IPS DF 6.9 (cell line): Measurements from ENCODE around the gene SPATA32.
"Not testable (repeated sequence)": the region's sequence is repeated elsewhere in the genome, so short reads cannot be mapped to it uniquely, and the experiment has no call there.

Experiments
- DNase-seq: peaks from one replicate; pipeline ENCODE4 v3.0.0-alpha.2; 2013; ENCODE audit warnings: low read depth, low spot score
- H3K27ac ChIP-seq: one replicate; pipeline ENCODE4 v1.5.1; 2013; ENCODE audit warnings: low read length, control low read depth
- H3K27me3 ChIP-seq: 2 replicates; pipeline ENCODE4 v1.6.1; 2013; ENCODE audit warnings: mild to moderate bottlenecking, low read length; ENCODE audit not compliant: control insufficient read depth, insufficient read depth
- H3K36me3 ChIP-seq: 2 replicates; pipeline ENCODE4 v1.6.1; 2013; ENCODE audit warnings: low read length; ENCODE audit not compliant: control insufficient read depth, insufficient read depth
- H3K4me1 ChIP-seq: 2 replicates; pipeline ENCODE4 v1.6.1; 2013; ENCODE audit warnings: low read length; ENCODE audit not compliant: control insufficient read depth, insufficient read depth
- H3K4me3 ChIP-seq: 2 replicates; pipeline ENCODE4 v1.5.1; 2013; ENCODE audit warnings: mild to moderate bottlenecking, low read length
- H3K9me3 ChIP-seq: 2 replicates; pipeline ENCODE4 v1.6.1; 2013; ENCODE audit warnings: low read length, inconsistent platforms; ENCODE audit not compliant: control insufficient read depth, insufficient read depth
- WGBS: extraction: QIAGEN DNeasy Blood & Tissue Kit; methylation state at CpG from one replicate; pipeline ENCODE4 v1.1.7; 2013; ENCODE audit warnings: mixed read lengths, missing lambda C conversion rate; ENCODE audit not compliant: insufficient read length, insufficient coverage; 5-methylcytosine and 5-hydroxymethylcytosine counted together

Gene SPATA32

GRCh38 chr17:45305530-45306087 lies 43.7 kb upstream of the SPATA32 start:
- DNase-seq: no peak
- Histone ChIP-seq H3K4me1 (no peaks in the 10 kb centered on the region), H3K4me3 (no peak overlapping the region), H3K27ac (no peak overlapping the region), H3K36me3 (no peaks in the 10 kb centered on the region), H3K9me3 (no peaks in the 10 kb centered on the region), H3K27me3 (no peaks in the 10 kb centered on the region)
- WGBS: no CpG with 5 or more reads among the region's 3 CpGs

GRCh38 chr17:45302649-45303173 lies 40.8 kb upstream of the SPATA32 start:
- no CpG with 5 or more reads among the region's 10 CpGs for WGBS
- no peak for DNase-seq
- no peaks in the 10 kb centered on the region for H3K9me3 ChIP-seq
- H3K27me3 ChIP-seq: no peaks in the 10 kb centered on the region
- H3K4me3 ChIP-seq: no peak overlapping the region
- no peaks in the 10 kb centered on the region for H3K36me3 ChIP-seq
- no peak overlapping the region for H3K27ac ChIP-seq
- H3K4me1 ChIP-seq: no peaks in the 10 kb centered on the region

GRCh38 chr17:45302220-45302619 lies 40.3 kb upstream of the SPATA32 start:
- not testable (repeated sequence) for H3K36me3 ChIP-seq, H3K27ac ChIP-seq, H3K27me3 ChIP-seq, H3K4me1 ChIP-seq, H3K4me3 ChIP-seq, H3K9me3 ChIP-seq, DNase-seq
- no CpG with 5 or more reads among the region's 9 CpGs for WGBS

GRCh38 chr17:45301674-45302073 lies 39.8 kb upstream of the SPATA32 start:
- DNase-seq: no peak
- Histone ChIP-seq H3K9me3 (no peaks in the 10 kb centered on the region), H3K4me1 (no peaks in the 10 kb centered on the region), H3K27ac (no peak overlapping the region), H3K27me3 (no peaks in the 10 kb centered on the region), H3K36me3 (no peaks in the 10 kb centered on the region), H3K4me3 (no peak overlapping the region)
- no CpG with 5 or more reads among the region's 4 CpGs for WGBS

- DNase-seq: no peak
- Histone ChIP-seq H3K9me3 (no peaks in the 10 kb centered on the region), H3K36me3 (no peaks in the 10 kb centered on the region), H3K27ac (no peak overlapping the region), H3K4me3 (no peak overlapping the region), H3K27me3 (no peaks in the 10 kb centered on the region), H3K4me1 (no peaks in the 10 kb centered on the region)
- no CpG with 5 or more reads among the region's 7 CpGs for WGBS
These were observed 38.3 kb upstream of the SPATA32 start for GRCh38 chr17:45300060-45300751.

- no peak for DNase-seq
- Histone ChIP-seq H3K27me3 (no peaks in the 10 kb centered on the region), H3K36me3 (no peaks in the 10 kb centered on the region), H3K27ac (no peak overlapping the region), H3K4me1 (no peaks in the 10 kb centered on the region), H3K9me3 (no peaks in the 10 kb centered on the region), H3K4me3 (no peak overlapping the region)
- no CpG with 5 or more reads among the region's 2 CpGs for WGBS
These were observed 37.5 kb upstream of the SPATA32 start for GRCh38 chr17:45299361-45299760.

- DNase-seq: no peak
- no peaks in the 10 kb centered on the region for H3K27me3 ChIP-seq
- H3K9me3 ChIP-seq: no peaks in the 10 kb centered on the region
- no peaks in the 10 kb centered on the region for H3K4me1 ChIP-seq
- no CpG with 5 or more reads among the region's 8 CpGs for WGBS
- H3K36me3 ChIP-seq: no peaks in the 10 kb centered on the region
- no peak overlapping the region for H3K27ac ChIP-seq
- no peak overlapping the region for H3K4me3 ChIP-seq
These were observed 36.8 kb upstream of the SPATA32 start for GRCh38 chr17:45298546-45299285.

GRCh38 chr17:45296833-45297124 lies 34.9 kb upstream of the SPATA32 start:
- Histone ChIP-seq H3K27ac (no peak overlapping the region), H3K36me3 (no peaks in the 10 kb centered on the region), H3K9me3 (no peaks in the 10 kb centered on the region), H3K4me1 (no peaks in the 10 kb centered on the region), H3K27me3 (no peaks in the 10 kb centered on the region), H3K4me3 (no peak overlapping the region)
- no peak for DNase-seq
- WGBS: no CpG with 5 or more reads among the region's 1 CpG

- no peak for DNase-seq
- Histone ChIP-seq H3K27me3 (no peaks in the 10 kb centered on the region), H3K9me3 (no peaks in the 10 kb centered on the region), H3K27ac (no peak overlapping the region), H3K4me1 (no peaks in the 10 kb centered on the region), H3K36me3 (no peaks in the 10 kb centered on the region), H3K4me3 (no peak overlapping the region)
- WGBS: no CpG with 5 or more reads among the region's 7 CpGs
These were observed 34.3 kb upstream of the SPATA32 start for GRCh38 chr17:45296003-45296832.

- Histone ChIP-seq H3K27ac (no peak overlapping the region), H3K4me3 (no peak overlapping the region), H3K36me3 (no peaks in the 10 kb centered on the region), H3K4me1 (no peaks in the 10 kb centered on the region), H3K9me3 (no peaks in the 10 kb centered on the region), H3K27me3 (no peaks in the 10 kb centered on the region)
- no CpG with 5 or more reads among the region's 3 CpGs for WGBS
- DNase-seq: no peak
These were observed 32.6 kb upstream of the SPATA32 start for GRCh38 chr17:45294506-45294905.
